Activated naive CD4-positive, alpha-beta T cell treated with anti-CD3 and anti-CD28 coated beads, Interleukin-2, amount 50 U/mL, for 24 hours (primary cell): ENCODE results near the gene LCLAT1.
"Not testable (repeated sequence)": the region's sequence is repeated elsewhere in the genome, so short reads cannot be mapped to it uniquely, and the experiment has no call there.

Experiments
- H3K27ac Mint-ChIP-seq: one replicate; pipeline ENCODE4 v1.8.0; 2021; ENCODE audit warnings: mild to moderate bottlenecking, mixed read lengths
- H3K27me3 Mint-ChIP-seq: one replicate; pipeline ENCODE4 v1.8.0; 2021; ENCODE audit warnings: mixed read lengths
- H3K36me3 Mint-ChIP-seq: one replicate; pipeline ENCODE4 v1.8.0; 2021; ENCODE audit warnings: mixed read lengths
- H3K4me1 Mint-ChIP-seq: one replicate; pipeline ENCODE4 v1.8.0; 2021; ENCODE audit warnings: mixed read lengths
- H3K4me3 Mint-ChIP-seq: one replicate; pipeline ENCODE4 v1.8.0; 2021; ENCODE audit warnings: mild to moderate bottlenecking, mixed read lengths
- H3K9me3 Mint-ChIP-seq: one replicate; pipeline ENCODE4 v1.8.0; 2021; ENCODE audit warnings: mixed read lengths

LCLAT1 gene

DNA sequence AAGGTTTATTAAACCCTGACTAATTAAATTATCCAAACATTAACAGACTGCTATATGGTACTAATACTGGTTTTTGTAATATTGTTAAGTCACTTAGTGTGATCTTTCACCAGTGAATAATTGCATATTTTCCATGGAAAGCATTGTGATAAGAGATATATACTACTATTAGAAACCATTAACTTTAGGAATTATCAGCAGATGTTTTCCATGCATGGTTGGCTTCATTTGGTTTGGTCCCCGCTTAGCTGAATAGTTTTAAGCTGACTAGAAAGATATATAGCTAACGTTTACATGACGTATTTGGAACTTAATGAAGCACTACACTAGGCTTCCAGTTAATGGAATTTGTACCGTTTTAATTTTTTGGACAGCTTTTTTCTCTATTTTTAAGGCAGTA is 37.9 kb downstream of the LCLAT1 start:
- Mint-ChIP-seq H3K36me3 (peaks cover 8% of the 10 kb centered on the region), H3K4me3 (no peak overlapping the region), H3K27me3 (no peaks in the 10 kb centered on the region), H3K9me3 (no peaks in the 10 kb centered on the region), H3K4me1 (peaks cover 47% of the 10 kb centered on the region), H3K27ac (no peak overlapping the region)

DNA sequence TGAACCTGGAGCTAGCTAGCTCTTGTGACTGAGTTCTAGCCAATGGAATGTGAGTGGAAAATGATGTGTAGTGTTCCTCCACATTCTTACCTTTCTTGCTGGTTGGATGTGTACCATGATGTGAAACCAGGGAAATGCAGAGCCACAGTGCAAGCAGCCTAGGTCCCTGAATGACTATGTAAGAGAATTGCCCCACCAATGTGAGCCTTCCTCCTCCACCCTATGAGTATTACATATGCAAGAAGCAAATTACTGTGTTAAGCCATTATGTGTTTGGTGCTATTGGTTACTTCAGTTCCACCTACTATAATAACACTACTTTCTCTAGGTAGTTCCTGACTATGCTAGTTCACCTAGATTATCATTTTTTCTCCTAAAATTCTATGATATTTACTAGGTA is 39.6 kb downstream of the LCLAT1 start:
- Mint-ChIP-seq H3K4me1 (peaks cover 40% of the 10 kb centered on the region), H3K9me3 (no peaks in the 10 kb centered on the region), H3K27ac (no peak overlapping the region), H3K27me3 (no peaks in the 10 kb centered on the region), H3K36me3 (peaks cover 5% of the 10 kb centered on the region), H3K4me3 (no peak overlapping the region)

DNA sequence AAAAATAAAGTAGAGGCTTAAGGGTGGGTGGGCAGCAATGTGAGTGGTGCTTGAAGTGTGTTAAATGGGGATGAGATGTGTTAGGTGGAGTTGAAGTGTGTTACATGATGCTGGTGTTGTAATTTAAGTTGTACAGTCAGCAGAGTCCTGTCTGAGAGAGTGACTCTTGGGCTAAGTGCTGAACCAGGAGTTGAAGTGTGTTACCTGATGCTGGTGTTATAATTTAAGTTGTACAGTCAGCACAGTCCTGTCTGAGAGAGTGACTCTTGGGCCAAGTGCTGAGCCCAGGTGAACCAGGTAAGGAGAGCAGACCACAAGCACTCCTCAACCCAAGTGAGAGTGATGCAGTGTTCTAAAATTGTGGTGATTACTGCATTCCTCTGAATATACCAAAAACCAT is 40.6 kb downstream of the LCLAT1 start:
- H3K27me3 Mint-ChIP-seq, result no peaks in the 10 kb centered on the region
- no peak overlapping the region for H3K27ac Mint-ChIP-seq
- H3K9me3 Mint-ChIP-seq, result no peaks in the 10 kb centered on the region
- H3K4me1 Mint-ChIP-seq, result peaks cover 47% of the 10 kb centered on the region
- no peak overlapping the region for H3K4me3 Mint-ChIP-seq
- H3K36me3 Mint-ChIP-seq, result peaks cover 6% of the 10 kb centered on the region

DNA sequence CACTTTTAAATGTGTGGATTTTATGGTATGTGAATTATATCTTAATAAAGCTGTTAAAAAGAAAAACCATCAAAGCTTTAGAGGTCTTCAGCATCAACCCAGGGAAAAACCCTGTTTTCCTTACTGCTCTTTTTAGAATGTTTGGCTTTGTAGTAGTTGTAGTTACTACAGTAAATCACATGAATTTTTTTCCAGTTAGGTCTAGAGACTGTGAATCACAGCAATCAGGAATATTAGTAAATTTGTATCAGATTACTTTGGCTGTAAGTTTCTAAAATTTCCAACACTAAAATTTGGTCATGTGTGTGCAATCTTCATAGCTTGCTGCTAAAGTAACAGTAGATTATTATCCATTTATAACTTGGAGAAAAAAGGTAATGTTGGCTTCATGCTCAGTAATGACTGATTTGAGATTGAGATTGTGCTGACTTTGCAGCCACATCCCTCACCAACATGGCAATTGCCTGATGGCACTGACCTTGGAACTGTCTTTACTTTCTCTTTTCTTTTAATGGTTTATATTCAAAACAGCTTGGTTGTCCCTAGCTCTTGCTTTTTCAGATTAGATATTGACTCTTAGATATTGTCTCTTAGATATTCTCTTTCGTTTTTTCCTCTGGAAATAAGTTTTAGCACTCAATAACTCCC is 41.1 kb downstream of the LCLAT1 start:
- Mint-ChIP-seq H3K4me1 (peaks cover 48% of the 10 kb centered on the region), H3K27me3 (no peaks in the 10 kb centered on the region), H3K36me3 (peaks cover 6% of the 10 kb centered on the region), H3K9me3 (no peaks in the 10 kb centered on the region), H3K27ac (peak overlapping the region; percentile 62), H3K4me3 (no peak overlapping the region)

DNA sequence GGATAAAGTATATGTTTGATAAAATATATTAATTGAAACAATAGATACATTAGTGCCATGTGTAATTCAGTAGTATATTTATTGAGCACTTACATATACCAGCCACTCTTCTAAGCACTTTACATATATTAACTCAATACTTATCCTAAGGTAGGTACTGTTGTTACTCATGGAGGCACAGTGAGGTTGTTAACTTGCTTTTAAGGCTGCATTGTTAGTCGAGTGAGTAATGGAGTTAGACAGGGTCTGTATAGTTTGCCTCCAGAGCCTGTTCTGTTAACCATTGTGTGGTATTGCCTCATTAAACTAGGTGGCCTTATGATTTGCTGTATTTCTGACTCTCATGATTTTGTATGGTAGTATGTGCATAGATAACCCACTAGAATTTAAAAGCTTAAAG is 44.2 kb downstream of the LCLAT1 start:
- Mint-ChIP-seq H3K4me3 (no peak overlapping the region), H3K4me1 (peaks cover 58% of the 10 kb centered on the region), H3K36me3 (peaks cover 12% of the 10 kb centered on the region), H3K9me3 (peaks cover 6% of the 10 kb centered on the region), H3K27me3 (no peaks in the 10 kb centered on the region), H3K27ac (no peak overlapping the region)

DNA sequence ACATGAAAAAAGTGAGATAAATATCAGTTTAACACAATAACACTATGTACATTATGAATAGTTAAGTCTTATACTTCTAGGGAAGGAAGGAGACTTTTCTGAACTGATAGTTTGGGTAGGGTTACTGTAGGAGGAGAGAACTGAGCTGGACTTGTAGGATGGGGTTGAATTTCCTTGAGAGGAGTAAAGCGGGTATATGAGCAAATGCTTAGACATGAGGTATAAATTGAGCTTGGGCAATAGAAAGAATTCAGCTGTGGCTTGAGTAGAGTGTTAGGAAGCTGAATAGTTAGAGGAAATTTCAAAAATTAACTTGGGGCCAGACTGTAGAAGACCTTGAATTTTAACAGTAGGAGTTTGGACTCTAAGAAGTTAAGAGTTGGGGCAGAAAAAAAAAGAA is 45.1 kb downstream of the LCLAT1 start:
- no peak overlapping the region for H3K4me3 Mint-ChIP-seq
- H3K27ac Mint-ChIP-seq, result peak overlapping the region; percentile 57
- peaks cover 6% of the 10 kb centered on the region for H3K9me3 Mint-ChIP-seq
- H3K4me1 Mint-ChIP-seq, result peaks cover 51% of the 10 kb centered on the region
- H3K36me3 Mint-ChIP-seq, result peaks cover 18% of the 10 kb centered on the region
- no peaks in the 10 kb centered on the region for H3K27me3 Mint-ChIP-seq

DNA sequence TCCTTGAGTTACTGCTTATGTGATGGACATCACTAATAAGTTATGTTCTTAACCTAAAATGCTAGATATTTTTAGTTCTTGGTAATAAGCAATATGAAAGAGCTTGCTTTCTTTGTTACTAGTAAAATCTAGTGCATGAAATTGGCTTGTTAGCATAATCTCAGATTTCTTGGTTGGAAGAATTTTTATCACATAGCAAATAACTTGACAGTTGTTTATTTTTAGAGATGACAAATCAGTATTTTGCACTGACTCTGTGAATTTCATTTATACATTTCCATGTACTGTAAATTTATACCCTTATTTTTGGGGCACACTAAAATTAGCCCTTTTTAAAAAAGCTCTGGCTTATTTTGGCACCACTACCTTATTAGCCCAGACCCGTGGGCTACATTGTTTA is 45.6 kb downstream of the LCLAT1 start:
- Mint-ChIP-seq H3K4me3 (no peak overlapping the region), H3K9me3 (peaks cover 7% of the 10 kb centered on the region), H3K36me3 (peaks cover 20% of the 10 kb centered on the region), H3K4me1 (peaks cover 47% of the 10 kb centered on the region), H3K27ac (no peak overlapping the region), H3K27me3 (no peaks in the 10 kb centered on the region)

DNA sequence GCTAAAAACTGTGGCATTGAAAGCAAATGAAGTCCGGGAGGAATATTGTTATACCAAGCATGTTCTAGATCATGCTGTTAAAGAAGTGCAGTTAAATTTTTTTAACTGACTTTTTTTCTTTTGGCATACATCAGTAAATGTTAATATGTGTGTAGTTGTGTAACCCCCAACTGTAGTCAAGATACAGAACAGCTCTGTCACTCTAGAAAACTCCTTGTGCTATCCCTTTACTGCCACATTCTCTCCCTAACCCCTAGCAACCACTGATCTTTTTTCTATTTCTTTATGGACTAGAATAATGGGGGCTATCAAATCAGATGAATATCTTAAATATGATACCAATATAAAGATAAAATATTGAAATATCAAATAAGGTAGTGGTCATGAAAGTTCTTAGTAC is 46.4 kb downstream of the LCLAT1 start:
- Mint-ChIP-seq H3K36me3 (peaks cover 27% of the 10 kb centered on the region), H3K27me3 (no peaks in the 10 kb centered on the region), H3K4me3 (no peak overlapping the region), H3K4me1 (peaks cover 40% of the 10 kb centered on the region), H3K9me3 (peaks cover 13% of the 10 kb centered on the region), H3K27ac (peak overlapping the region; percentile 30)

DNA sequence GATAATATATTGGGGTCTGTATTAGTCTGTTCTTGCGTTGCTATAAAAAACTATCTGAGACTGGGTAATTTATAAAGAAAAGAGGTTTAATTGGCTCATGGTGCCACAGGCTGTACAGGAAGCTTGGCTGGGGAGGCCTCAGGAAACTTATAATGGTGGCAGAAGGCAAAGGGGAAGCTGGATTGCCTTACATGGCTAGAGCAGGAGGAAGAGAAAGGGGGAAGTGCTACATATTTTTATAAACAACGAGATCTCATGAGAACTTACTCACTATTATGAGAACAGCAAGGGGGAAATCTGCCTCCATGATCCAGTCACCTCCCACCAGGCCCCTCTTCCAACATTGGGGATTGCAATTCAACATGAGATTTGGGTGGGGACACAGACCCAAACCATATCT is 48.9 kb downstream of the LCLAT1 start:
- Mint-ChIP-seq H3K36me3 (peaks cover 37% of the 10 kb centered on the region), H3K9me3 (peaks cover 18% of the 10 kb centered on the region), H3K4me1 (peaks cover 37% of the 10 kb centered on the region)
- not testable (repeated sequence) for H3K27me3 Mint-ChIP-seq, H3K4me3 Mint-ChIP-seq, H3K27ac Mint-ChIP-seq

DNA sequence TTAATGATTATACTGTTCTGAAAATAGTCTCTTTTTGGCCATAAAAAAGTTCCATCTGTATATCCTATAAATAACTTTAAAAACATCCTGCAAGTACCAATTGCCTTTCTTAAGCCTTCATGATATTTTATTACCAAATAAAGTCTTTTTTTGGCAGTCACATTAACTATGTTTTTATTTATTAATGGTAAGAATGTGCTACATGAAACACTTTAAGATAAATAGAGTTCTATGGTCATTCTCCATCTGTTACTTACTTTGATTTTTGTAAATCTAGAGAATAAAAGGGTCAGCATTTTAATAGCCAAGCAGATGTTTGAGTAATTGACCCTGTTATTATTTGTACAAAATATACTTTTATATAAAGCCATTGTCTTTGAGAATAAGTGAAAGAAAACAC is 52.6 kb downstream of the LCLAT1 start:
- H3K9me3 Mint-ChIP-seq, result peaks cover 18% of the 10 kb centered on the region
- no peaks in the 10 kb centered on the region for H3K27me3 Mint-ChIP-seq
- no peak overlapping the region for H3K27ac Mint-ChIP-seq
- H3K4me3 Mint-ChIP-seq, result no peak overlapping the region
- peaks cover 44% of the 10 kb centered on the region for H3K4me1 Mint-ChIP-seq
- H3K36me3 Mint-ChIP-seq, result peaks cover 43% of the 10 kb centered on the region

DNA sequence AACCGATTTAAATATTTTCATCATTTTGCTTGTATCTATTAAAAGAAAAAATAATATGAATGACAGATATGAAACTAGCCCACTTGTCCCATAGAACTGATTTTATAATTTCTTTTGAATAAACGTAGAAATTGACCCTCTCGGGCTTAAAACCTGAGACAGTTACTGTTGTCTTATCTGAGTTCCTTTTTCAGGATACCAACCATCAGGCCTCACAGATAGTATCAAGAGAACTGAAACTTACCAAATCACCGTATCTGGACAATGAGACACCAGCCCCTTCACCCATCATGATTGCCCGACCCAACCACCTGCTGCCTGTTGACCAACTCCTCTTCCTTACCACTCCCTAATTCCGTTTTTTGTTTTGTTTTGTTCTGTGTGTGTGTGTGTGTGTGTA is 53.7 kb downstream of the LCLAT1 start:
- Mint-ChIP-seq H3K36me3 (peaks cover 40% of the 10 kb centered on the region), H3K4me3 (no peak overlapping the region), H3K27me3 (no peaks in the 10 kb centered on the region), H3K9me3 (peaks cover 15% of the 10 kb centered on the region), H3K27ac (no peak overlapping the region), H3K4me1 (peaks cover 50% of the 10 kb centered on the region)

DNA sequence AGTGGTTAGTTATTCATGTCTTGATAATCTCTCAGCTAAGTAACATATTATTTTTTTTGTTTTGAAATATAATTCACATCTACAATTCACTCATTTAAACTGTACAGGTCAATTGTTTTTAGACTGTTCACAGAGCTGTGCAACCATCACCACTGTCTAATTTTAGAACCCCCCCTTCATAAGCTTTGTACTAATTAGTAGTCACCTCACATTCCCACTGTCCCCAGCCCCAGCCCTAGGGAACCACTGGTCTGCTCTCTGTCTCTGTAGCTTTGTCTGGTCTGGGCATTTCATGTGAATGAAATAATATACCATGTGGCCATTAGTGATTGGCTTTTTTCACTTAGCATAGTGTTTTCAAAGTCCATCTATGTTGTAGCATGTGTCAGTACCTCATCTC is 55.3 kb downstream of the LCLAT1 start:
- H3K4me1 Mint-ChIP-seq, result peaks cover 46% of the 10 kb centered on the region
- H3K27ac Mint-ChIP-seq, result peak overlapping the region; percentile 91
- H3K9me3 Mint-ChIP-seq, result peaks cover 12% of the 10 kb centered on the region

DNA sequence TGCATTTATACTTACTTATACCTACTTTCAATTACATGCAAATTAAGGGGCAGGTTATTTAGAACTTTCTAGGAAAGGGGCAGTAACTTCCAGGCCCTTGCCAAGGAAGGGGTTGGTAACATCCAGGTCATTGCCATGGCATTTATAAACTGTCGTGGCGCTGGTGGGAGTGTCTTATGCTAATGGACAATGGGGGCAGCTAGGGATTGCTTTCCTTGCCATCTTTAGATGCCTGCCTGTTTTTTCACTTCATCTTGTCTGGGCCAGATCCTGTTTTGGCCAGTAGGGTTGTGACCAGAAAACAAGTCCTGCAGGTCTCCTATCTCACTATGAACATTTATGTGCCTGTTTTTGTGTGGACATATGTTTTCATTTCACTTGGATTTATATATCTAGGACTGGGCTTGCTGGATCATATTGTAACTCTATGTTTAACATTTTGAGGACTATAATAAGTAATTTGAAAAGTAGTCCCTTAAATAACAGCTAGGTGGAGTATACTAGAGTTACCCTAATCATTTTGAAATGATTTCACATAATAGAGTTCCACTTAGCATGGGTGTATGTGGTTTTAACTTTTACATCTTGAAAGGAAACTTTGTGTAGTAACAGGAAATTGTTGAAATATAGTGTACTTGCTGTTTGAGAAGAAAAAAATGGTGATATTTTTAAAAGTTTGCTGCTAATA is 56.1 kb downstream of the LCLAT1 start:
- Mint-ChIP-seq H3K36me3 (peaks cover 29% of the 10 kb centered on the region), H3K27me3 (no peaks in the 10 kb centered on the region), H3K4me3 (peak overlapping the region; percentile 8), H3K4me1 (peaks cover 49% of the 10 kb centered on the region), H3K27ac (peak overlapping the region; percentile 86), H3K9me3 (peaks cover 9% of the 10 kb centered on the region)

More for the DNA sequence above, 55.3 kb downstream of the LCLAT1 start:
- no peak overlapping the region for H3K4me3 Mint-ChIP-seq
- H3K36me3 Mint-ChIP-seq, result peaks cover 31% of the 10 kb centered on the region
- no peaks in the 10 kb centered on the region for H3K27me3 Mint-ChIP-seq

DNA sequence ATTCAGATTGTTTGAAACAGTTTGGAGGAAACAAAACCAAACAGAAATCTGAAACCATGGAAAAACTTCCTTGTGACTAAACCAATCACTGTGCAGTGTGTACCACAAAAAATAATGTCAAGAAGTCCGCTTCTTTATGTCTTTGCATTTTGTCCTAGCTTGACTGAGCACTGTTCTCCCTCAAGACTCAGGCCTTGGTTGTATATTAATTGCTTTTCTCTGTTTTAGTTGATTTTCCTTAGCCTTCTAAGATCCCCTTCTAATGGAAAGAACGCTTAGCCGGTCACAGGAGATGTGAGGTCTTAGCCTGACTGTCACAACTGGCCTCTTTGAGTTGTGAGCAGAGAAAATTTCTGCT is 56.6 kb downstream of the LCLAT1 start:
- Mint-ChIP-seq H3K27me3 (no peaks in the 10 kb centered on the region), H3K4me1 (peaks cover 50% of the 10 kb centered on the region), H3K36me3 (peaks cover 28% of the 10 kb centered on the region), H3K9me3 (peaks cover 8% of the 10 kb centered on the region), H3K4me3 (peak overlapping the region; percentile 12), H3K27ac (peak overlapping the region; percentile 86)

DNA sequence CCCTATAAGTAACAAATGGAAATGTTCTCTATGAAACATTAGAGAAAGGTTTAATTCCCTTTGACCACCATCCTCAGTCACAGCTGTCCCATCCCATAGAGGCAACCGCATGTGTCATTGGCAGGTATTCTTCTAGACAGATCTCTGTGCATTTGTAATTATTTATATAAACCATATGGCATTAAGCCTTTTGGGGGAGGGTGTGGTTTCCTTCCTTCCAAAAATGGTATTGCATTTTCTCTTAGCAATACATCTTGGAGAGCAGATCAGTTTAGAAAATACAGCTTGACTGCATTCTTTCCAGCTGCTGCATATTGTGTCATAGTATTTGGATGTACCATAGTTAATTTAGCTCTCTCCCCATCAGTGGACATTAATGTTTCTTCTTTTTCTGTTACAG is 57.7 kb downstream of the LCLAT1 start:
- Mint-ChIP-seq H3K4me3 (peak overlapping the region; percentile 9), H3K4me1 (peaks cover 57% of the 10 kb centered on the region), H3K9me3 (peaks cover 6% of the 10 kb centered on the region), H3K27me3 (no peaks in the 10 kb centered on the region), H3K36me3 (peaks cover 21% of the 10 kb centered on the region), H3K27ac (peak overlapping the region; percentile 89)

DNA sequence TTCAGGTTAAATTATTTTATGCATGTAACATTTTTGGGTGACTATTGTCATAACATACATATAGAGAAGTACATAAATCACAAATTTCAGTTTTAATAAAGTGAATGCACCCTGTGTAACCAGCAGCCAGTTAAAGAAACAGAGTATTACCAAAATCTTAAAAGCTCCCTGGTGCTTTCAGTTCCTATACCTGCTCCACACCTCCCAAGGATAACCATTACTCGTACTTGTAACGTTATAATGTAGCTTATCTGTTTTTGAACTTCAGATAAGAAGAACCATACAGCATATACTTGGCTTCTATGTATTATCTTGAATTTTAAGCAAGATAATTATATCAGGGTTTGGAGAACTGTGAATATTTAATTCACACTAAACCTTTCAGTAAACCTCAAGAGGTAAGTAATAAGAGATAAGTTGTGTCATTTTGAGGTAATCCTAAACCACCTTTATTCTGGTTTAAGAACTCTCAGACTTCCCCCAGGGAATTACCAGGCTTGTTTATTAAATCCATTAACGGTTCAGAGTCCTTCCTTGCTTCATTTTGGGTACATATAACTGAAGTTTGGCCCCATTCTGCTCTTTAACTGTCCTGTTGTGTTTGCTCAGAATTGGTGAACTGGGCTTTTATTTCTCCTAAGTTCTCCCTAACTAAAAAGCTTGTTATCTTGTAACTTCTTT is 58.6 kb downstream of the LCLAT1 start:
- H3K4me3 Mint-ChIP-seq, result no peak overlapping the region
- H3K9me3 Mint-ChIP-seq, result peaks cover 6% of the 10 kb centered on the region
- peaks cover 19% of the 10 kb centered on the region for H3K36me3 Mint-ChIP-seq
- peaks cover 66% of the 10 kb centered on the region for H3K4me1 Mint-ChIP-seq
- no peaks in the 10 kb centered on the region for H3K27me3 Mint-ChIP-seq
- no peak overlapping the region for H3K27ac Mint-ChIP-seq
